A673 (cell line): Measurements from ENCODE around the gene SDHD.

ENCODE experiments used
- CTCF ChIP-seq: fragments of 300-800, 200-600 bp; sonication (generic); conservative IDR thresholded peaks from 2 replicates; pipeline ENCODE4 v1.5.1; 2017; ENCODE audit warnings: low read depth, mild to moderate bottlenecking, antibody characterized with exemption, low read length, moderate library complexity, mixed read lengths
- EZH2 ChIP-seq: fragments of 200-600 bp; sonication (generic); IDR thresholded peaks from 2 replicates; pipeline ENCODE4 v1.6.1; 2017; ENCODE audit warnings: borderline replicate concordance, low read depth, mild to moderate bottlenecking, mixed read lengths, antibody characterized with exemption, low read length; ENCODE audit not compliant: poor library complexity, severe bottlenecking

- TF ChIP-seq CTCF (no peak), EZH2 (no peak)
Observed at GRCh38 chr11:112087212-112087611, 539 bp downstream of the SDHD start.
